Adrenal gland (tissue), 12 donors: ENCODE results near the gene FBXL19. TPM values are rescaled to one million over a fixed set of nuclear protein-coding genes. Genes with fewer than 3 reads are reported as not detected.

Source experiments
- DNase-seq, 7 donors: peaks; one replicate each; pipeline ENCODE4 v3.0.0-alpha.2; 2019 to 2020
- H3K27ac ChIP-seq, 5 donors: fragments of 200-600 bp; sonication (generic) in 4 of 5; 1 replicate in 3 of 5; 2 replicates in 2 of 5; pipeline versions ENCODE4 v1.5.1 to v1.8.0; 2016 to 2020; ENCODE audit warnings: mild to moderate bottlenecking in 1 of 5
- H3K27me3 ChIP-seq: fragments of 200-600 bp; 2 replicates; pipeline ENCODE4 v1.8.0; 2021
- H3K36me3 ChIP-seq, 2 donors: fragments of 200-600 bp; replicated peaks in 1 of 2; 1 replicate in 1 of 2; 2 replicates in 1 of 2; pipeline versions ENCODE4 v1.5.1 to v1.8.0; 2018 to 2022
- H3K4me1 ChIP-seq, 2 donors: fragments of 200-600 bp; replicated peaks in 1 of 2; 1 replicate in 1 of 2; 2 replicates in 1 of 2; pipeline versions ENCODE4 v1.5.1 to v1.8.0; 2018 to 2021
- H3K4me3 ChIP-seq, 4 donors: fragments of 200-600 bp; sonication (generic) in 3 of 4; one replicate each; pipeline ENCODE4 v1.5.1; 2016 to 2018
- H3K9me3 ChIP-seq, 3 donors: fragments of 200-600 bp; sonication (generic) in 1 of 3; replicated peaks in 1 of 3; 1 replicate in 2 of 3; 2 replicates in 1 of 3; pipeline versions ENCODE4 v1.5.1 to v1.8.0; 2016 to 2021
- POLR2A ChIP-seq, 2 donors: fragments of 450-650 bp; IDR thresholded peaks; one replicate each; pipeline ENCODE4 v1.6.1; 2017; ENCODE audit warnings: antibody characterized with exemption in 2 of 2, mild to moderate bottlenecking in 2 of 2, moderate library complexity in 1 of 2
- WGBS, 4 donors: extraction: QIAGEN DNeasy Blood & Tissue Kit in 2 of 4; methylation state at CpG; one replicate each; pipeline versions ENCODE4 v1.1.5 to v1.1.7; 2013 to 2017; 5-methylcytosine and 5-hydroxymethylcytosine counted together
- intact Hi-C, 2 donors: fragments of 100-400 bp; cut with DNase I; formaldehyde crosslinking; loops; one replicate each; pipeline versions ENCODE4 v1.14.1 to v1.15.0; 2022 to 2023
- polyA plus RNA-seq, 3 donors: library from polyadenylated mRNA; stranded (reverse); fragments of 200-250 nt in 2 of 3; fragments of 350-450 nt in 1 of 3; fragmentation: Illumina TruSeq in 1 of 3; extraction: RNeasy Lipid Tissue Mini Kit (QIAGEN cat#74804) in 1 of 3; gene quantifications; one replicate each; pipeline ENCODE4 v1.2.3, GENCODE V29; 2013 to 2014
- total RNA-seq, 9 donors: library from RNA; depleted of rRNA in 4 of 9; stranded (reverse); fragments of >200 nt in 4 of 9; fragments of 120-200 nt in 1 of 9; fragmentation: NEBNext Ultra II Directional in 1 of 9; extraction: Animal tissue kit (Norgen Biotek cat#: 25700) in 1 of 9; gene quantifications; one replicate each; pipeline versions ENCODE4 v1.1.0 to v1.2.4, GENCODE V29; 2013 to 2023
- TF ChIP-seq, protein P1 (sequence below), 6 experiments: fragments of 450-650 bp in 4 of 6; fragments of 200-600 bp in 2 of 6; sonication (generic) in 1 of 6; IDR thresholded peaks; 1 replicate in 5 of 6; 2 replicates in 1 of 6; pipeline versions ENCODE4 v1.5.1 to v1.8.0; 2016 to 2021; ENCODE audit warnings: antibody characterized with exemption in 6 of 6, mild to moderate bottlenecking in 2 of 6, moderate library complexity in 1 of 6
- donor health status: healthy with polysubstance abuse.
- donor health status: Bipolar disorder and iron deficiency.
- donor health status: DM: yes; HTN: yes; CAD: no.
- donor health status: DM: no; HTN: no; CAD: no.
- donor health status: DM: no; HTN: no; CAD: no.
- donor health status: DM: yes; HTN: yes; CAD: no.

FBXL19 gene
- total and polyA plus RNA-seq, 12 donors: 1.6 to 74.1 (median 12.5) TPM

- H3K36me3 ChIP-seq: peaks cover 0 to 20% of the 10 kb centered on the region in 2 donors
- no peak overlapping the region for H3K4me3 ChIP-seq
- no peaks in the 10 kb centered on the region for H3K27me3 ChIP-seq
- TF ChIP-seq POLR2A (IDR thresholded peaks at IDR 0.05): no peak
- TF ChIP-seq, protein P1, sequence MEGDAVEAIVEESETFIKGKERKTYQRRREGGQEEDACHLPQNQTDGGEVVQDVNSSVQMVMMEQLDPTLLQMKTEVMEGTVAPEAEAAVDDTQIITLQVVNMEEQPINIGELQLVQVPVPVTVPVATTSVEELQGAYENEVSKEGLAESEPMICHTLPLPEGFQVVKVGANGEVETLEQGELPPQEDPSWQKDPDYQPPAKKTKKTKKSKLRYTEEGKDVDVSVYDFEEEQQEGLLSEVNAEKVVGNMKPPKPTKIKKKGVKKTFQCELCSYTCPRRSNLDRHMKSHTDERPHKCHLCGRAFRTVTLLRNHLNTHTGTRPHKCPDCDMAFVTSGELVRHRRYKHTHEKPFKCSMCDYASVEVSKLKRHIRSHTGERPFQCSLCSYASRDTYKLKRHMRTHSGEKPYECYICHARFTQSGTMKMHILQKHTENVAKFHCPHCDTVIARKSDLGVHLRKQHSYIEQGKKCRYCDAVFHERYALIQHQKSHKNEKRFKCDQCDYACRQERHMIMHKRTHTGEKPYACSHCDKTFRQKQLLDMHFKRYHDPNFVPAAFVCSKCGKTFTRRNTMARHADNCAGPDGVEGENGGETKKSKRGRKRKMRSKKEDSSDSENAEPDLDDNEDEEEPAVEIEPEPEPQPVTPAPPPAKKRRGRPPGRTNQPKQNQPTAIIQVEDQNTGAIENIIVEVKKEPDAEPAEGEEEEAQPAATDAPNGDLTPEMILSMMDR (IDR thresholded peaks at IDR 0.05): no peak
- WGBS, 4 donors: 67 to 77% (median 71%) methylated on average over 1 to 4 of the region's 4 CpGs
- H3K4me1 ChIP-seq: no peaks in the 10 kb centered on the region
- DNase-seq: no peak
- no peaks in the 10 kb centered on the region for H3K9me3 ChIP-seq
- intact Hi-C loops: no loop called here
- peak overlapping the region in 3 of 5 donors; percentile 13 to 69 (median 24) for H3K27ac ChIP-seq
These were observed 19.0 kb downstream of the FBXL19 start for GRCh38 chr16:30942426-30942806.

DNA sequence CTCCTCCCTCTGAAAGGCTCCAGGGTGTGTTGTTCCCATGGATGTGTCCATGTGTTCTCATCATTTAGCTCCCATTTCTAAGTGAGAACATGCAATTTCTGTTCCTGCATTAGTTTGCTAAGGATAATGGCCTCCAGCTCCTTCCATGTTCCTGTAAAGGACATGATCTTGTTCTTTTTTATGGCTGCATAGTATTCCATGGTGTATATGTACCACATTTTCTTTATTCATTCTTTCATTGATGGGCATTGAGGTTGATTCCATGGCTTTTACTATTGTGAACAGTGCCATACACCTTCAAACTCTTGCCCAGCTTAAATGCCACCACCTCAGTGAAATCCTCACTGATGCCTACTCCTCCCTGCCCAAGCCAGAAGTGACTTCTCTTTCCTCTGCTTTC lies 21.0 kb downstream of the FBXL19 start:
- H3K4me1 ChIP-seq: no peaks in the 10 kb centered on the region
- no peak overlapping the region for H3K4me3 ChIP-seq
- DNase-seq: no peak
- no peak overlapping the region for H3K27ac ChIP-seq
- no peak for TF ChIP-seq POLR2A (IDR thresholded peaks at IDR 0.05)
- TF ChIP-seq, protein P1 (IDR thresholded peaks at IDR 0.05): no peak
- peaks cover 0 to 20% of the 10 kb centered on the region in 2 donors for H3K36me3 ChIP-seq
- H3K27me3 ChIP-seq: no peaks in the 10 kb centered on the region
- intact Hi-C loops: no loop called here
- no peaks in the 10 kb centered on the region for H3K9me3 ChIP-seq

DNA sequence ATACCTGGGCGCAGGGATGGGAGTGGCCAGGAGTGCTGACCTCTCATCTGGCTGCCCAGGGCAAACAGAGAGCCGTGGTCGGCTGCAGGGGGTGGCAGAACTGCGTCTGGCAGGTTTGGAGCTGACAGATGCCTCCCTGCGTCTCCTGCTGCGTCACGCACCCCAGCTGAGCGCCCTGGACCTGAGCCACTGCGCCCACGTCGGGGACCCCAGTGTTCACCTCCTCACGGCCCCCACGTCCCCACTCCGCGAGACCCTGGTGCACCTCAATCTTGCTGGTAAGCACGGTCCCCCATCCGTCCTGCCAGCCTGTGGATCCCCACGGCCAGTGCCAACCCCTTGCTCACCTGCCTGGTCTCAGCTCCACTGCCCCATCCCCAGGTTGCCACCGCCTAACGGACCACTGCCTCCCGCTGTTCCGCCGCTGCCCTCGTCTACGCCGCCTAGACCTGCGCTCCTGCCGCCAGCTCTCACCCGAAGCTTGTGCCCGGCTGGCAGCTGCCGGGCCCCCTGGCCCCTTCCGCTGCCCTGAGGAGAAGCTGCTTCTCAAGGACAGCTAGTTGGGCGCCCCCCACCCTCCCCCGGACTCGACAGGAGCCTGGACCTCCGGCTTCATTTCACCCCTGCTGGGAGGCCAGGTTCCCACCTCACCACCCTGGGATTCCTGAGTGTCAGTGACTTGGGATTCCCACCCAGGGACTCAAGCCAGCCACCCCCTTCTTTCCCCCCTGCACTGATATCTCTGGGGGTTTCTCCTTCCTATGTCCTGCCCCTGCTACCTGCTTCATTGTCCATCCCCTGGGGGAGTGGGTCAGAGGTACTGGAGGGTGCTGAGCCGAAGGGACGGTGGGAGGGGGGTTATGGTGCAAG lies 23.5 kb downstream of the FBXL19 start:
- DNase-seq: peak in 2 of 7 donors; percentile 35 to 51
- 87 to 92% (median 88%) methylated on average over 25 to 38 of the region's 38 CpGs for whole genome bisulfite sequencing, 4 donors
- Histone ChIP-seq H3K27ac (no peak overlapping the region), H3K27me3 (no peaks in the 10 kb centered on the region), H3K9me3 (no peaks in the 10 kb centered on the region), H3K4me3 (no peak overlapping the region), H3K36me3 (peaks cover 0 to 20% of the 10 kb centered on the region in 2 donors), H3K4me1 (peaks cover 22% of the 10 kb centered on the region in 2 donors)
- TF ChIP-seq POLR2A (IDR thresholded peaks at IDR 0.05): no peak
- TF ChIP-seq, protein P1 (IDR thresholded peaks at IDR 0.05): no peak
- intact Hi-C loops: no loop called here

DNA sequence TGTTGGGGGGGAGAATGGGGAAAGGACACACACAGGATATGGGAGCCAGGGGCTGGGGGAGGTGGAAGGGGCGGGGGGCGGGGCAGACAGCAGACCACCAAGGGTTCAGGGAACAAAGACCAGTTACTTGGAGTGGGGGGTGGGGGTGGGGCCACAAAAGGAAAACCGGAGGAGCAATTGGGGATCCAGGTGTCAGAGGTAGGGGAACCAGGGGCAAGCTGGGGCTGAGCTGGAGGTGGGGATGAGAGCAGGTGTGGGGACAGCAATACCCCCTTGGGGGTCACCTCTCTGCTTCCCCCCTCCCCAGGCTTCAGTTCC lies 24.1 kb downstream of the FBXL19 start:
- TF ChIP-seq, protein P1 (IDR thresholded peaks at IDR 0.05): no peak
- no peak for TF ChIP-seq POLR2A (IDR thresholded peaks at IDR 0.05)
- H3K36me3 ChIP-seq: peaks cover 0 to 16% of the 10 kb centered on the region in 2 donors
- no peaks in the 10 kb centered on the region for H3K27me3 ChIP-seq
- H3K27ac ChIP-seq: peak overlapping the region in 4 of 5 donors; percentile 57 to 94 (median 86)
- no peak for DNase-seq
- intact Hi-C loops: no loop called here
- peak overlapping the region in 1 of 4 donors; percentile 94 for H3K4me3 ChIP-seq
- H3K9me3 ChIP-seq: no peaks in the 10 kb centered on the region
- WGBS, 4 donors: 50 to 76% (median 64%) methylated on average over 3 of the region's 3 CpGs
- peaks cover 22 to 23% of the 10 kb centered on the region in 2 donors for H3K4me1 ChIP-seq
